Kidney capillary endothelial cell (primary cell): ENCODE measurements around the gene TFRC.
"Not testable (repeated sequence)": the region's sequence is repeated elsewhere in the genome, so short reads cannot be mapped to it uniquely, and the experiment has no call there.

Experiments used
- DNase-seq: peaks from one replicate; pipeline ENCODE4 v3.0.0-alpha.2; 2018; ENCODE audit warnings: low spot score

TFRC gene

DNA sequence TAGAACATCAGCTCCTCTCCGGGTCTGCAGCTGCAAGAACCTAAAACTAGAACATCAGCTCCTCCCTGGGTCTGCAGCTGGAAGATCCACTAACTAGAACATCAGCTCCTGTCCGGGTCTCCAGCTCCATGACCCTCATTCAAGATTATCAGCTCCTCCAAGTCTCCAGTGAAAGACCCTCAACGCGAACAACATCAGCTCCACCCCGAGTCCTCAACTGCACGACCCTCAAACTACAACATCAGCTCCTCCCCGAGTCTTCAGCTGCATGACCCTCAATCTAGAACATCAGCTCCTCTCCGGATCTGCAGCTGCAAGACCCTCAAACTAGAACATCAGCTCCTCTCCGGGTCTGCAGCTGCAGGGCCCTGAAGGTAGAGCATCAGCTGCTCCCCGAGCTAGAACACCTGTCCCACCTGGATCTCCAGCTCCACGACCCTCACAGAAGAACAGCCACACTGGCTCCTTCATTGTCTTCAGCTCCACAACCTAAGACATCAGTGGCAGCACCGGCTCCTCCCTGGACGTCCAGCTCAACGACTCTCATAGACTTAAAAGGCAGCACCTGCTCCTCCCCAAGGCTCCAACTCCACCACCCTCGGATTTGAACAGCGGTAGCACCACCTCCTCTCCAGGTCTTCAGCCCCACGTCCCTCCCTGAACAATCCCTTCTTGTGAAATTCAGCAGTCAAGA, 77.4 kb downstream of the TFRC start:
- DNase-seq, result not testable (repeated sequence)

DNA sequence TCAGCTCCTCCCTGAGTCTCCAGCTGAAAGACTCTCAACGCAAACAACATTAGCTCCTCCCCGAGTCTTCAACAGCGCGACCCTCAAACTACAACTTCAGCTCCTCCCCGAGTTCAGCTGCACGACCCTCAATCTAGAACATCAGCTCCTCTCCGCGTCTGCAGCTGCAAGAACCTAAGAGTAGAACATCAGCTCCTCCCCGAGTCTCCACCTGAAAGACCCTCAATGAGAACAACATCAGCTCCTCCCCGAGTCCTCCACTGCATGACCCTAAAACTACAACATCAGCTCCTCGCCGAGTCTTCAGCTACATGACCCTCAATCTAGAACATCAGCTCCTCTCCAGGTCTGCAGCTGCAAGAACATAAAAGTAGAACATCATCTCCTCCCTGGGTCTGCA, 78.3 kb downstream of the TFRC start:
- no peak for DNase-seq

DNA sequence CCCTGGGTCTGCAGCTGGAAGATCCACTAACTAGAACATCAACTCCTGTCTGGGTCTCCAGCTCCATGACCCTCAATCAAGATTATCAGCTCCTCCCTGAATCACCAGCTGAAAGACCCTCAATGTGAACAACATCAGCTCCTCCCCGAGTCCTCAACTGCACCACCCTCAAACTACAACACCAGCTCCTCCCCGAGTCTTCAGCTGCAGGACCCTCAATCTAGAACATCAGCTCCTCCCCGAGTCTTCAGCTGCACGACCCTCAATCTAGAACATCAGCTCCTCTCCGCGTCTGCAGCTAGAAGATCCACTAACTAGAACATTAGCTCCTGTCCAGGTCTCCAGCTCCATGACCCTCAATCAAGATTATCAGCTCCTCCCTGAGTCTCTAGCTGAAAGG, 79.2 kb downstream of the TFRC start:
- not testable (repeated sequence) for DNase-seq

DNA sequence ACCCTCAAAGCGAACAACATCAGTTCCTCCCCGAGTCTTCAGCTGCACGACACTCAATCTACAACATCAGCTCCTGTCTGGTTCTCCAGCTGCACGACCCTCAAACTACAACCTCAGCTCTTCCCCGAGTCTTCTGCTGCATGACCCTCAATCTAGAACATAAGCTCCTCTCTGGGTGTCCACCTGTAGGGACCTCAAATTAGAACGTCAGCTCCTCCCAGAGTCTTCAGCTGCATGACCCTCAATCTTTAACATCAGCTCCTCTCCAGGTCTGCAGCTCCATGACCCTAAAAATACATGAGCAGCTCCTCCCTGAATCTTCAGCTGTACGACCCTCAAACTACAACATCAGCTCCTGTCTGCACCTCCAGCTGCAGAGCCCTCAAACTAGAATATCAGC, 80.7 kb downstream of the TFRC start:
- not testable (repeated sequence) for DNase-seq

DNA sequence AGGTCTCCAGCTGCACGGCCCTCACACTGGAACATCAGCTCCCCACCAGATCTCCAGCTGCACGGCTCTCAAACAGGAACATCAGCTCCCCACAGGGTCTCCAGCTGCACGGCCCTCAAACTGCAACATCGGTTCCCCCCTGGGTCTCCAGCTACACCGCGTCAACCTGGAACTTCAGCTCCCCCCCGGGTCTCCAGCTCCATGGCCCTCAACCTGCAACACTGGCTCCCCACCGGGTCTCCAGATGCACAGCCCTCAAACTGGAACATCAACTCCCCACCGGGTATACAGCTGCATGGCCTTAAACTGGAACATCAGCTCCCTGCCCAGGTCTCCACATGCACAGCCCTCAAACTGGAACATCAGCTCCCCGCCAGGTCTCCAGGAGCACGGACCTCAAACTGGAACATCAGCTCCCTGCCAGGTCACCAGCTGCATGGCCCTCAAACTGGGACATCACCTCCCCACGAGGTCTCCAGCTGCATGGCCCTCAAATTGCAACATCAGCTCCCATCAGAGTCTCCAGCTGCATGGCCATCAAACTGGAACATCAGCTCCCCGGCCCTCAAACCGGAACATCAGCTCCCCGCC, 81.4 kb downstream of the TFRC start:
- not testable (repeated sequence) for DNase-seq

DNA sequence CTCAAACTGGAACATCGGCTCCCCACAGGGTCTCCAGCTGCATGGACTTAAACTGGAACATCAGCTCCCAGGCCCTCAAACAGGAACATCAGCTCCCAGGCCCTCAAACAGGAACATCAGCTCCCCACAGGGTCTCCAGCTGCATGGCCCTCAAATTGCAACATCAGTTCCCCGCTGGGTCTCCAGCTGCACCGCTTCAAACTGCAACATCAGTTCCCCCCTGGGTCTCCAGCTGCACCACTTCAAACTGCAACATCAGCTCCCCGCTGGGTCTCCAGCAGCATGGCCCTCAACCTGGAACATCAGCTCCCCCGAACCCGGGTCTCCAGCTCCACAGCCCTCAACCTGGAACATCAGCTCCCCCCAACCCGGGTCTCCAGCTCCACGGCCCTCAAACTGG, 82.0 kb downstream of the TFRC start:
- no peak for DNase-seq
